Rectal smooth muscle tissue (tissue), 1 donor: ENCODE results near the gene PODNL1.

Experiments used
- H3K27ac ChIP-seq: one replicate; pipeline ENCODE4 v1.7.0; 2013; ENCODE audit warnings: low read depth, low read length, inconsistent platforms
- H3K27me3 ChIP-seq: one replicate; pipeline ENCODE4 v1.7.0; 2013; ENCODE audit warnings: low read length; ENCODE audit not compliant: control insufficient read depth, insufficient read depth
- H3K36me3 ChIP-seq: one replicate; pipeline ENCODE4 v1.7.0; 2013; ENCODE audit warnings: low read length; ENCODE audit not compliant: control insufficient read depth, insufficient read depth
- H3K4me1 ChIP-seq: one replicate; pipeline ENCODE4 v1.7.0; 2013; ENCODE audit warnings: low read length; ENCODE audit not compliant: control insufficient read depth, insufficient read depth
- H3K4me3 ChIP-seq: one replicate; pipeline ENCODE4 v1.7.0; 2013; ENCODE audit warnings: low read length
- H3K9ac ChIP-seq: one replicate; pipeline ENCODE4 v1.7.0; 2013; ENCODE audit warnings: low read length

The PODNL1 gene

DNA sequence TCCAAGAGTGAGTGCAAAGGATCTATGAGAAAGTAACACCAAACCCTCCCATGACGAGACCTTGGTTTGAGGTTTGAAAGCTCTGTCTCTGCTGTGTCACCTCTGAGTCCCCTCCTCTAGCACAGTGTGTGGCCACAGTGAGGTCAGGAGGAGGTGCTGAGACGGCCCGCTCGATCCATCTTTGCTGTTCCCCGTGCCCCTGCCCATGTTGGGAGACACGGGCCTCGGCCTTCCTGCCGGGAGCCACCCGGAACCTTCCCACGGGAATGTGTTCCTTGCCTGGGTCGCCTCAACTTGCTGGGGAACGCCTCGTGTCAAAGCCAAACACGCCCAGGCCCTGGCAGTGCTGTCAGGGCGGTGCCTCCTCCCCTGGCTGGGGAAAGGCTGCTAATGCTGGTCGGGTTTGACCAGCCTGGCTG, 51.2 kb downstream of the PODNL1 start:
- Histone ChIP-seq H3K27ac (no peak overlapping the region), H3K4me3 (no peak overlapping the region), H3K27me3 (no peaks in the 10 kb centered on the region), H3K4me1 (no peaks in the 10 kb centered on the region), H3K9ac (no peak overlapping the region), H3K36me3 (no peaks in the 10 kb centered on the region)

DNA sequence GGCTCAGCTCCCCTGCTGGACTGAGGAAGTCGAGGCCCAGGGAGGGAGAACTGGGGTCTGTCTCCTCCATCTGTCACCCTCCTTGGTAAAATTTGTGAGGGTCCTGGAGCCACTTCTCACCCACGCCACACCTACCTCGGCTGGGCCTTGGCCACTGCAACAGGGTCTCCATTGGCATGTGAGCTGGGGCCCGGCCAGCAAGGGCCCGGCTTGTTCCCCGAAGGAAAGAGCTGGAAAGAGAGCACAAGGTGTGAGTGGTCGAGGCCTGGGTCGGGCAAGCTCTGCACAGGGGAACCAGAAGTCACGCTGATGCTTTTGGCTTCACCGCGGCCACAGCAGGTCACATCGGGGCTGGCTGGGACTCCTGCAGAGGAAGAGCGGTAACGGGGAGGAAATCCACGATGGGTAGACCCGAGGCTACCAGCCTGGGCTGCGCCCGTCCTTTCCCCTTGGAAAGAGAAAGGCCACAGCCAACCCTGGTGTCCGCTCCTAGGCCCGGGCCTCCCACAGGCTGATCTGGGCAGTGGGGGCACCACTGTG, 52.3 kb downstream of the PODNL1 start:
- Histone ChIP-seq H3K4me1 (no peaks in the 10 kb centered on the region), H3K4me3 (no peak overlapping the region), H3K9ac (no peak overlapping the region), H3K27ac (no peak overlapping the region), H3K27me3 (no peaks in the 10 kb centered on the region), H3K36me3 (no peaks in the 10 kb centered on the region)

DNA sequence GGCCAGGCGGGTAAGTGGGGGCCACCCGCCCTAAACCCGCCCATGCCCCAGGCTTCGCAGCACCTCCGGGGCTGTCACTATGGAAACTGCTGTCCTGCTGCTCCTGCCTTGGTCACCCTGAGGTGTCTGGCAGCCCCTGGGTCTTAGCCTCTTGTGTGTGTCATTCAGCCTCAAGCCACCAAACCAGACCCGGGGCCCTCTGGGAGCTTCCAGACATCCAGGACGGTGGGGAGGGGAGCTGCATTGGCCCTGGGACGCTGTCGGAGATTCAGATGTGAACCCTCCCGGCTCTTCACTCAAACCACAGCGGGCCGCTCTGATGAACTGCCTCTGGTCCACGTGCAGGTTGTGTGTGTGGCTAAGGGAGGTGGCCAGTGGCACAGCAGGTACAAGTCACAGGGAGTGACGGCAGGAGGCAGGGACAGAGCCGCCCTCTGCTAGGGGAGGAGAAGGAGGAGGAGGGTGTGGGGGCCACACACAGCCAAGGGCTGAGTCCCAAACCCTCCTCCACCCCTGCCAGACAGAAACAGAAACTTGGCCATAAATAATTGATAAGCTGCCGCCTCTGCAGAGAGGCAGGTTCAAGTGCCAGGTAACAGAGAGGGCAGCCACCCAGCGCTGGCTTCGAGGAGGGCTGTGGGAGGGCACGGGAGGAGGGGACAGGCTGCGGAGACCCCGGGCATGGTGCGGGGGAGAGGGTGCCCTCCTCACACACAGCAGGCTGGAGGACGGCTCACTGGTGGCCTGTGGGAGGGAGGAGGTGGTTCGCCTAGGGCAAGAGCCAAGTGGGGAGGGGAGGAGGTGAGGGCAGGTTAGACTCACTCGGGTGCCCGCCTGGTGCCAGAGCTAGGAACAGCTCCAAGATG, 53.3 kb downstream of the PODNL1 start:
- Histone ChIP-seq H3K27me3 (no peaks in the 10 kb centered on the region), H3K9ac (no peak overlapping the region), H3K27ac (no peak overlapping the region), H3K36me3 (no peaks in the 10 kb centered on the region), H3K4me3 (no peak overlapping the region), H3K4me1 (peaks cover 4% of the 10 kb centered on the region)

DNA sequence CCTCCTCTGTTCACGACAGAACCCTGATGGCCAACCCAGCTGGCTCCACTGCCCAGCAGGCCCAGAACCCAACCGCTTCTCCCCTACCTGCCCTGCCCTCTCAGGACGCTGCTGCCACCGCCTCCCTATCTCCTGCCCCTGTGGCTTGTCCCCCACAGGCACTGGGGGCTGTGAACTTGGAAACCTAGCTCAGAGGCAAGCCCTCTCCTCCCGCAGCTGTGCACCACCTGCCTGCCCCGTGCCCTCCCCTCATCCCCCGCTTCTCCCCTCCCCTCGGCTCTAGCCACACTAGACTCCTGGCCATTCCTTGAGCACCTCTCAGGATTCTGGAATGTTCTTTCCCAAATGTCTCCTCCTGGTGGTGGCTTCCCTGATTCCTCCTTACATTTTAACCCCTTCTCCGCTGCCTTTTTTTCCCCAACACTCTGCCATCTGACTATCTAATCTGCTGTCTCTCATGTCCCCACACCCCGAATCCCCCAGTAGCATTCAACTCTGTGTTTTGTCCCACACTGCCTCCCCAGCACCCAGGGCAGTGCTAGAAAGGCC, 54.6 kb downstream of the PODNL1 start:
- Histone ChIP-seq H3K36me3 (no peaks in the 10 kb centered on the region), H3K27me3 (no peaks in the 10 kb centered on the region), H3K4me1 (peaks cover 6% of the 10 kb centered on the region), H3K4me3 (no peak overlapping the region), H3K27ac (no peak overlapping the region), H3K9ac (no peak overlapping the region)

DNA sequence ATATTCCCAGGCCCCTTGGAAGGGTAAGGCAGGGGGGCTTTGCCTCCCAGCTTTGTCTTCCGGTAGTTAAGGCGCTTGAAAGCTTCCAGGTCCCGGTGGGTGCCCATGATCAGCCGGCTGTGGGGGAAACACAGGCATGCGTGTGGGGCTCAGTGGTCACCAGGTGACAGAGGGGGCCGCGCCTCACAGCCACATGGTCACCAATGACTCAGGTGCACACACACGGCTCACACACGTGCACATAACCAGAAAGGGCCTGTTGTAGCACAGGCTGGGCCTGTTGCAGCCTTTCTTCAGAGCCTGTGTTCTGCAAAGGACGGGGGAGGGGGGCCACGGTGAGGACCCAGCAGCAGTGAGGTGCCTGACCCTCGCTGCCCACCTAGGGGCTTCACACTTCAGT, 55.4 kb downstream of the PODNL1 start:
- no peaks in the 10 kb centered on the region for H3K36me3 ChIP-seq
- no peaks in the 10 kb centered on the region for H3K27me3 ChIP-seq
- H3K27ac ChIP-seq = no peak overlapping the region
- H3K9ac ChIP-seq = no peak overlapping the region
- H3K4me3 ChIP-seq = no peak overlapping the region
- peaks cover 6% of the 10 kb centered on the region for H3K4me1 ChIP-seq

DNA sequence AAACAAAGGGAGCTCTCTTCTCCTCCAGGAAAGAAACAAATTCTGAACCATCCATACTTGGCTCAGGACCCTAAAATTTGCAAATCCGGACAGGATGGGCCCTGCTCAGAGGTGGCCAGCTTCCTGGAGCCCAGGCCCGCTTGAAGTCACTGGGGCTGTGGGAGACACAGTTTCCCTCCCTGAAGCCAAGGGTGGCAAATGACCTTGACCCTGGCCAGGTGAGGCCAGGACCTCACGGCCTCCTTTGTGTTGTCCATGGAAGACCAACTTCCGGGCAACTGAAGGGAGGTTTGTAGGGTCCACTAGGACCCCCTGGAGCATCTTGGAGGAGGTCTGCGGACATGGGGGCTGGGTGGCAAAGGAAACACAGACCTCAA, 55.8 kb downstream of the PODNL1 start:
- Histone ChIP-seq H3K4me1 (peaks cover 6% of the 10 kb centered on the region), H3K36me3 (no peaks in the 10 kb centered on the region), H3K27me3 (no peaks in the 10 kb centered on the region), H3K27ac (no peak overlapping the region), H3K9ac (no peak overlapping the region), H3K4me3 (no peak overlapping the region)

DNA sequence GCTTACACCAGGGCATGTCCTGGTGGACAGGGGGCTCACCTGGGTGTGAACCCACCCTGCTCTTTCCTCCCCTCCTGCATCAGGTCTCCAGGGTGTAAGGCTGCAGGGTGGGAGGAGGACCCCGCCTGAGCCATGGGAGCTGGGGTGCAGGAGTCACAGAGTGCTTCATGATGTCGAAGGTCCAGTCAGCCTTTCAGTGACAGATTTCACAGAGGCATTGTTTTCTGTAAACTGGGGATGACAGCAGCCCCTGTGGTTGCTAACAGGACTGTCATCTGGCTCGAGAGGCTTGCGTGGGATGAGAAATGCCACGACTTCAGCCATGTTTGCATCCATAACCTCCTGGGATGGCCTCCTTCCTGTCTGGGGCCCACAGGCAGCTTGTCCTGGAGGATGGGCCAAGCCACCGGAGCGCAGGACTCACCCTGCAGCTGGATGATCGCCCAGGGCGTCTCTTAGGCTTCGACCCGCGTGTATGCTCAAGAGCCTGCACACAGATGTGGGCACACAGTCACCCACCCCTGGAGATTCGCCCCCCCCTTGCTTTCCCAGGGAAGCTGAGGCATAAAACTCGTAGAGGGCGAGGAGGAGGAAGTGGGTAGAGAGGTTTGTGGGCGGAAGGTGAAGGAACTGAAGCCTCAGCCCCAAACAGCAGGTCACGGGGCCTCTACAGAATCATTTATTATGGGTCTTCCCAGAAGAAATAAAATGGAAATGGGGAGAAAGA, 56.4 kb downstream of the PODNL1 start:
- H3K4me3 ChIP-seq = no peak overlapping the region
- peaks cover 6% of the 10 kb centered on the region for H3K4me1 ChIP-seq
- no peaks in the 10 kb centered on the region for H3K36me3 ChIP-seq
- no peak overlapping the region for H3K27ac ChIP-seq
- H3K27me3 ChIP-seq = no peaks in the 10 kb centered on the region
- no peak overlapping the region for H3K9ac ChIP-seq

DNA sequence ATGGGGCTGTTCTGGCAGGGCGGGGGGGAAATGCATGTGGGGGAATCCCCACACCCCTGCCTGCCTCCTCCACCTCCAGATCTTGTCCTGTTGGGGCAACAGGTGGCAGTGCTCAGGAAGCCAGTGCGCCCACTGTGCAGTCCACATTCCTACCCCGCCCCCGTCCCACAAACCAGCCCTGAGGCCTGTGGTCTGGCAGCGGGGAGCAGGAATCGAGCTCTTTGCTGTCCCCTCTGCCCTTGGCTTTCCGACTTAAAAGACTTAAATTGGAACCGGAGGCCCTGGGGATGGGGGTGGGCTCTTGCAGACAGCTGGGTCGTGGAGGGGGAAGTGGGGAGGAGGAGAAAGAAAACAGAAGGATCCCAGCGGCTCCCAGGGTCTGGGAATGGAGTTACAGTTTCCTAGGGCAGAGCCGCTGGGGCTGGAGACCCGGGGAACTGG, 56.9 kb downstream of the PODNL1 start:
- Histone ChIP-seq H3K9ac (no peak overlapping the region), H3K27me3 (no peaks in the 10 kb centered on the region), H3K4me3 (no peak overlapping the region), H3K36me3 (no peaks in the 10 kb centered on the region), H3K27ac (no peak overlapping the region), H3K4me1 (peaks cover 6% of the 10 kb centered on the region)
